Measurements from ENCODE around the gene MED31. TPM values are rescaled to one million over a fixed set of nuclear protein-coding genes. Genes with fewer than 3 reads are reported as not detected.
"Not testable (repeated sequence)": the region's sequence is repeated elsewhere in the genome, so short reads cannot be mapped to it uniquely, and the experiment has no call there.

Gene MED31
- total RNA-seq, 1 experiment from 2014 or later = 19.2 TPM

DNA sequence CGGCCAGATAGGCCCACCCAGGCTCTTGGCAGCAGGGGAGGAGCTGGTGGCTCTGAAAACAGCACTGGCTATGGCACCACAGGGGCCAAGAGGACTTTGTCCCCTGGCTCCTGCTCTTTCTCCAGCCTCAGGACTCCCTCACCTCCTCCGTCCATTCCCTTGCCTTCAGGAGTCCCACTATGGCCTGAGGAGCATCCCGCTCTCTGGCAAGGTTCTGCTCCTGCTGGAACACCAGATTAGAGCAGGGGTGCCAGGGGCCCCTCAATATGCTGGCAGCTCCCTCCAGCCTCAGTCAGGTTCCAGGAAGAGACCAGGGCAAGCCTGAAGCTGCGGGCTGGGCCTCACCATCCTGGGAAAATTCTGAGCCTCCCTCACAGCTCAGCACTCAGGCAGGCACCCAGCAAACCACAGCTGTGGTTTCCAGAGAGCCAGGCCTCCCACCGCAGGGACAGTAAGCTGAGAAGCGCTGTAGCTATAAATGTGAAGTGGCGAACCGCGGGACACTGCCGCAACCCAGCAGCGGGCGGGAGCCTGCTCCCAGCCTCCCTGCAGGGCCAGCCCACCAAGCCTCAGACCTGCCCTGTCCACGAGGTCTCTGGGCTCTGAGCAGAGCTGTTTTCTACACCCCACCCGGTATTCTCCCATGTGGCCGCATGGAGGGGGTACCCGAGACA lies 25.9 kb upstream of the MED31 start:
- peak; percentile 79 for DNase-seq (ENCODE audit: low spot score)

DNA sequence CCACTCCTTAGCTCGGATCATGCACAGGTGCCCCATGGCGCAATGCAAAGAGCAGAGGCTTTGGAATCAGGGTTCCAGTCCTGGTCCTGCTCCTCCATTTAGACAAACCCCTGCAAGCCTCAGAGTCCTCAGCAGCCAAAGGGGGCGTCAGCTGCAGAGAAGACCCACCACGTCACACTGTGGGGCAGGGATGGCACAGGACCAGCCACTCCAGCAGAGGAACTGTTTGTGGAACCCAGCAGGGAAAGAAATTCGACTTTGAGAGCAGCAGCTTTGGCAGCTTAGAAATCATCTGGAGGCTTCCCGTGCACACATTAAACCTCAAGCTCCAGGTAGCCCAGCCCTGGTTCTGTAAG lies 25.4 kb upstream of the MED31 start:
- no peak for DNase-seq (ENCODE audit: low spot score)

DNA sequence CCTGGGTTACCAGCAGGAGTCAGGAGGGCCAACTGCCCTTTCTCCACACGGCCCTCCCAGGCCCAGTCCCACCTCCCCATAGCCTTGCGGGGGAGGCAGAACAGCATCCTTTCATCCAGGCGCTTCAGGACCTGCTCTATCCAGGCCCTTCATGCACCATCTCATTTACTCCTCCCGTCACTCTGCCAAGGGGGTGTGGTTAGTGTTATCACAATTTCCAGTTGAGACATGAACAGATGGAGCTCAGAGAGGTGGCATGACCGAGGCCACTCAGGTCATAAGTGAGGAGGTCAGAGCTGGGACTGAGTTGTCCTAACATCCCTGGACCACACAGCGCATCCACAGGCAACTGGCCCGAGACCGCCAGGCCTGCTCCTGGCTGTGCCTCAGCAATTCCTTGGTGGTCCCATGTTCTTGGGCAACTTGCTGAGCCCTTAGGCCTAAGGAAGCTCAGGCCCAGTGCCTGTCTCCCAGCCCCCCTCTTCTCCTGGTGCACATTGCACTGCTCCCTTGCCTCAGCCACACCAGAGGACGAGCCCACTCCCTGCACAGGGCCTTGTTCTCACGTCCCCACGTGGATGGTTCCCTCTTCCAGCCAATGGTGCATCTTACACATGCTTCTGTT lies 23.9 kb upstream of the MED31 start:
- no peak for DNase-seq (ENCODE audit: low spot score)

DNA sequence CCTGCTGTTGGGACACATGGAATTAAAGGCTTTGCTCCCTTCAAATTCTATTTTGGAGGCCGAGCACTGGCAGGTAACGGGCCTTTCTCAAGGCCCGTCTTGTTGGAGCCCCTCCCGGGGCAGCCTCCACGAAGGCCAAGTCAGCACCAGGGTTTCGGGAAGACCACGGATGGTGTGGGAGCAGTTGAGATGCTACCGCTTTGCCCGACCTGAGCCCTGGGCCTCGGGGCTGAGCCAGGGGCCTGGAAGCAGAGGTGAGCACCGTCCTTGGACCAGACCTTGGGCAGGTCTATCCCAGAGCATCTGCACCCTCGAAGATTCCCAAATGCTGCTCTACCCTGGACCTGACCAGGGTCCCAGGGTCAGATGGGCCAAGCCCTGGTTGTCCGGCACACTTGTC lies 23.2 kb upstream of the MED31 start:
- DNase-seq (ENCODE audit: low spot score) = no peak

DNA sequence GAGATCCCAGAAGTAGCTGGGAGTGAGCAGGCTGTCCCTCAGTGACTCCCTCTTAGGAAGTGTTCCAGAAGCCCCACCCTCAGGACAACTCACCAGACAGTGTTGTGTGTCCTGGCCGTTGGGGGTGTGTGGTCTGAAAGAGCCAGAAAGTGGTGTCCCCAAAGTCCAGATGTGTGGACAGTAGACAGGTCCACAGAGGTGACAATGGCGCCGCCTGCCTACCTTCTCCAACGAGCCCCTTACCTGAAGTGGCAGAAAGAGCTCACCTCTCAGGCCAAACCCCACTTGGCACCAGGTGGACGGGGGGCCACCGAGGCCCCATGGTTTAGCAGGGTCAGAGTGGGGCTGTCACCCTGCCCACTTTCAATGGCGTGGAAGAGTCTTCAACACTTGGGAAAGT lies 20.0 kb upstream of the MED31 start:
- no peak for DNase-seq (ENCODE audit: low spot score)

DNA sequence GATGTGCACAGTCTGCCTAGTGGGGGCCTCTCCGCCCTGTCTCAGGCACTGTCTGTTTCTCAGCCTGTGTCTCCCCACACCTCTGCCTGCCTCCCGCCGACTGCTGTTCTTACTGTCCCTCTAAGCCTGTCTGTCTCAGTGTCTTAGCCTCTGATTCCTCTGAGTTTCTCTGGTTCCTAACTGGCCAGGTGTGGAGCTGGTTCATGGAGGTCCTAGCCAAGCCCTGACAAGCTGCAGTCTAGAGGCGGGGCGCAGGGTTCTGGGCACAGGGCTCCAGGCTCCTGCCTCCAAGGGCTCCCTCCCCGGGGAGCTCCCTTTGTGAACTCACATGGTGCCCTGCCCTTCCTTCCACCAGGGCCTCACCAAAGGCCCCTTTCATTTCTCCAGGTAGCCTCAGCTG lies 19.6 kb upstream of the MED31 start:
- no peak for DNase-seq (ENCODE audit: low spot score)

DNA sequence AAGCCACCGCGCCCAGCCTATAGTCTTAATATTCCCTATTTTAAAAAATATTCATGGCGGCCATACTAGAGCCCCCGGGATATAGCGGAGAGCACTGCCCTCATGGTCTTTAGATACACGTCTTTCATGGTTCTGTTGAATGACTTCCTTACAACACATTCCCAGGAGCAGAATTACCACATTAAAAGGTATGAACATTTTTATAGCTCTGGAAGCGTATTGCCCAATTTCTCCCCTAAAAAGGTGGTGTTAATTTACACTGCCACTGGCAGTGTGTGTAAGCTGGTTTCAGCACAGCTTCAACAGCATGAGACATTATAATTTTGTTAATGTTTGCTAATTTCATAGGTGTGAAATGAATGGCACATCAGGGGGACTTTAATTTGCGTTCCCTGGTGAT lies 19.2 kb upstream of the MED31 start:
- DNase-seq (ENCODE audit: low spot score) = no peak

DNA sequence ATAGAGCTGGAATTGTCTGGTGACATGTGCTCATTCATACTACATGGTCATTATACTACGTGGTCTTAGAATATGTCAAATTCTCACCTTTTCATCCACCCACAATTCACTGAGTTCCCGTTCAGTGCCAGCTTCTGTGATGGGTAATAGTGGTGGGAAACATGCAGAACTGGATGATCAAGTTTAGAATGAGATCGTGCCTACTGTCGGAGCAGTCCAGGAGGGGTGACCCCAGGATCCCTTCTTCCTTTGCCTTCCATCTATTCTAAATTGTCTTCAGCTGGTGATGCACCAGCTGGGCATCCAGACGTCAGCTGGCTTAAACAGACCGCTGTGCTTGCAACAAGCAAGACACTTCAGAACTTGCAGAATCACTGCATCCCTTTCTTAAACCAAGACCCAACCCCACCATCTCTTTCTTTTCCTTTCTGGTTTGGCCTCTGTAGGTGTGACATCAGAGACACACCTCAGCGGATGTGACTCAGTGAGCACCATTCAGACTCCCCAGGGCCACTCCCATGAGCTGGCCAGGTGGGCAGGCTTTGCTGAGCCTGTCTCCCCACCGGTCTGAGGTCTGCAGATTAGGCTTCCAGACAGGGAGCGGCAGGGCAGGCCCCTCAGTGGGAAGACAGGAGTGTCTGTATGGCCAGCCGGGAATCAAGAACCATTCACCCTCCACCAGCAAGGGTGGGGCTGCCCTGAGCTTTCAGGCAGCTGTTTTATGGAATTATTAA lies 18.2 kb upstream of the MED31 start:
- no peak for DNase-seq (ENCODE audit: low spot score)

DNA sequence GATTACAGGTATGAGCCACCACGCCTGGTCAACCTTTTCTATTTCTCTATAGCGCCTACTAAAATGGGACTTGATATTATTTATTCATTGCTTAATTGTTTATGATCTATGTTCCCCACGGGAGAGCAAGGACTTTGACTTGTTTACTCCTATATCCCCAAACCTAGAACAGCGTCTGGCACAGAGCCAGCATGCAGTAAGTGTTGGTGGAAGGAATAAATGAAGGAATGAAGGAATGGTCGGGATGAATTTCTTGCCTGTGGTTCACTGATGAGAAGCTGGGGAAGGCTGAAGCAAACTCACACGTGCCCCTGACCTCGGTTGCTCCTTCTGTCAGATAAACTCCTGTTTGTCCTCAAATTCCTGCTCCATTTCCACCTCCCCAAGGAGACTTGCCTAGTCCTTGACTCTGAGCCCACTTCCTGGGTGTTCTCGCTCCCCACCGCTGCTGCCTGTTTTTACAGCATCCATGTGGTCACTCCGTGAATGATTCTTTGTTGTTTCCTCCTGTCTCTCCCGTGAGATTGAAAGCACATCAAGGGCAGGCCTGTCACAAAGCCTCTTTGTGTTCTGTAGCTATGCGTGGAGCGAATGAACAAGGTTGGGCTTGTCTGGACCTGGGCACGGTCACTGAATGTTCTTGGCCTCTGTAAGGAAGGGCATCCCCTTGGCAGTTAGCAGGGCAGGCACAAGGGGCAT lies 17.5 kb upstream of the MED31 start:
- no peak for DNase-seq (ENCODE audit: low spot score)

DNA sequence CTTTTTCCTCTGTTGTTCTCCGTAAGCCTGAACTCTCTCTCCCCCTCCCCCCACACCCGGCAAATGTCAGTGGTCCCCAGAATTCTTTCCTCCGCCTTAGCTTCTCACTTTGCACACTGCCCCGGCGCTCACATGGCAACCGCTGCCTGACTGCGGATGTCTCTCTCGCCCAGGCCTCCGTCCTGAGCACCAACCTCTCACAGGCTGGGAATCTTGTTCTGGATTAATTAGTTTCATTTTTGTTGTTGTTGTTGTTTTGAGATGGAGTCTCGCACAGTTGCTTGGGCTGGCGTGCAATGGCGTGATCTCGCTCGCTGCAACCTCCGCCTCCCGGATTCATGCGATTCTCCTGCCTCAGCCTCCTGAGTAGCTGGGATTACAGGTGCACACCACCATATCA lies 16.8 kb upstream of the MED31 start:
- no peak for DNase-seq (ENCODE audit: low spot score)

DNA sequence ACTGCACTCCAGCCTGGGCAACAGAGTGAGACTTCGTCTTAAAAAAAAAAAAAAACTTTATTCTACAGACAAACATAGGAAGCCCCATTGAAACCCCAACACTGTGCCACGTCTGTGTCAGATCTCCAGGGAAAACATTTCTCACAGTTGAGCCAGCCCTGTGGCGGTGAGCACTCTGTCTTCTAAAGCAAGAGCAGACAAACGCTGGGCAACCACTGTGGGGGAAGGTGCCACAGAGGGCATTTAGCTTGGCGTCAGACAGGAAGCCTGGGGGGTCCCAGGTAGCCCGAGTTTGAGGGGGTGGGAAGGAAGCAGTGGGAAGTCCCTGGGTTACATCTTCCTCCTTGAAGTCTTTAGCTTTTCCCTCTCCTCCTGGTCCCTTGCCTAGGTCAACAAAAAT lies 16.1 kb upstream of the MED31 start:
- no peak for DNase-seq (ENCODE audit: low spot score)

DNA sequence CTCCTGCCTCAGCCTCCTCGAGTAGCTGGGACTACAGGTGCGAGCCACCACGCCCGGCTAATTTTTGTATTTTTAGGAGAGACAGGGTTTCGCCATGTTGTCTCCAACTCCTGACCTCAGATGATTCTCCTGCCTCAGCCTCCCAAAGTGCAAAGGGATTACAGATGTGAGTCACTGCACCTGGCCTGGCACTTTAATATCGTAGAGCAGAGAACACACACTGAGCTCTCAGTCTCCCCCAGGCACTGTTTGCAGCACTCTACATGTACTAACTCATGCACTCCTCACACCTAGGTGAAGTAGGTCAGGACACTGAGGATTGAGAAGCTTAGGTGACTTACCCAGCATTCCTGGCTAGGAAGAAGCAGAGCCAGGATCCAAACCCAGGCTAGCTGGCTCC lies 15.2 kb upstream of the MED31 start:
- no peak for DNase-seq (ENCODE audit: low spot score)

DNA sequence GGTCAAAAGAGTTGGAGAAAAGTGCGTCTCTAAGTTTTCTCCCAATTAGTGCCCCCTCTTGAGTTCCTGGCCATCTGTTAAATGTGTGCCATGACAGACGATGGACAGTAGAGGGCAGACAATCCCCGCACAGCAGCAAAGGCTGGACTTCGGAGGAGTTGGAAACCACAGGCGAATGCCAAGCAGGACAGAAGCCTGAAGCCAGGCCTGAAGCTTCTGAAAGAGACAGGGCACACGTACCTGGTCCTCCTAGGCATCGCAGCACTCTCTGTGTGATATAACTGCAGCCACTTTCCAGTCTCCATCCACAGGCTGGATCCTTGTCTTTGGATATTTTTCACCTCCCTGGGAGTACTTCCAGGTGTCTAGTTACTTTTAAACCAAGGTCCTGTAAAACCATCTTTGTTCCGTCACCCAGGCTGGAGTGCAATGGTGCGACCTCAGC lies 14.7 kb upstream of the MED31 start:
- DNase-seq (ENCODE audit: low spot score) = peak; percentile 72

DNA sequence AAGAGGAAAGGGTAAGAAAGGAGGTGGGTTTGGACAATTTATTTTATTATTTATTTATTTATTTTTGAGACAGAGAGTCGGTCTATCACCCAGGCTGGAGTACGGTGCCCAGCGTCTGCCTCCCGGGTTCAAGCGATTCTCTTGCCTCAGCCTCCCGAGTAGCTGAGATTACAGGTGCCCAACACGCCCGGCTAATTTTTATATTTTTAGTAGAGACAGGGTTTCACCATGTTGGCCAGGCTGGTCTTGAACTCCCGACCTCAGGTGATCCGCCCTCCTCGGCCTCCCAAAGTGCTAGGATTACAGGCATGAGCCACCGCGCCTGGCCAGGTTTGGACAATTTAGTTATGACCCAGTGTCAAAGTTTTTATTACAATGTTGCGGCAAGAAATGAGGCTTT lies 11.8 kb upstream of the MED31 start:
- DNase-seq (ENCODE audit: low spot score) = not testable (repeated sequence)

DNA sequence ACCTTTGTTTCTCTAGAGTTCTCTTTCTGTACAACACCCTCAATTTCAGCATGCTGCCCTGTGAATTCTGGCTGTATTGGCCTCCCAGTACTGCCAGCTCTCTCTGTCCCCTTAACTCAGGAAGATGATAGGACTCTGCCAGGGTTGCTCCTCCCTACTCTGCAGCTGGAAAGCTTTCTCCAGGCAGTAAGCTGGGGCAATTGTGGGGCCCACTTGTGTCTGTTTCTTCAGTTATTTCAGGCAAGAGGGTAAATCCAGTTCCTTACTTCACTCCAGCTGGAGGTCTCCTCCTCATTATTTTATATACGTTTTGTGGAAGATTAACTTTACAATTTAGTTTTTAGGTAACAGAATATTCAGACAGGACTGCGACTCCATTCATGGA lies 10.1 kb upstream of the MED31 start:
- DNase-seq (ENCODE audit: low spot score) = no peak

DNA sequence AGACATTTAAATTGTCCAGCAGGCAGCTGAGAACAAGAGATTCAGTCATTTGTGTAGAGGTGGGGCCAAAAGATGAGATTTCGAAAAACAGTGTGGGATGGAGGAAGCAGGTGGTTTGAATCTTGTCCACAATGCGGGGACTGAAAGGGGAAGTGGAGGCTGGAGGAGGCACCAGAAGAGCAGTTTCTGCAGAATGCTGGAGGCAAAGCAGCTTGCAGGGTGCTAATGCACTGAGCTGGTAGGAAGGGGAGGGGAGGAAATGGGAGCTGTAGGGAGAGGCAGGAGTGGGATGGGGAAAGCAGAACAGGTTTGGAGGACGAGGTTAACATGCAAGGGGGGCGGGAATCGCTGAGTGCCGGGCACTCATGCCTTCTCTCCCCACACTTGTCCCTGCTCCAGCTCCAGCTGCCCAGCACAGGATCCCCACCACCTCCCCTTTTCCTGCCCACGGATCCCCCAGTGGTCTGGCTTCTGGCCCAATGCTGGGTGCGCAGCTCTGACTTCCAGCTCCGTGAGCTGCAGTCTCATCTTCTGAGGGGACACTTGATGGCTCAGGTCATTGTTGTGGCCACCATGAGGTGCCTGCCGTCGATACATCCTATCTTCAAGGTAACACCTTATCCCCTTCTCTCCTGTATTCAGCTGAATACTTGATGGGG lies 9.5 kb upstream of the MED31 start:
- no peak for DNase-seq (ENCODE audit: low spot score)

DNA sequence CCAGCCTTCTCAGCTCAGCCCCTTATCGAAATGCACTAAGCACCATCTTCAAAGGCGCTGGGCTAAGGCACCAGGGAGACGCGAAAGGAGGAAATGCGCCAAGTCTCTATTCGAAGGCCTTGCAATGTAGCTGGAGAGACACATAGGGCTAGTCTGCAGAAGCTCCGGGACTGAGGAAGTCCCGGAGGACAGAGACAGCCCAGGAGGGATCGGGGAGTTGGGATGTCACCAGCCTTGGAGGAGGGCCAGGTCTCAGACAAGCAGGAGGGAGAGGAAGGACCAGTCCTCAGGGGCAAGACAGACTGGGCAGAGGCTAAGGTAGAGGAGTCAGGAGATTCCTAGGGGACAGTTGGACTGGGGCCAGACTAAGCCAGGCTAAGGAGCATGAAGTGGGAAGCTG lies 8.7 kb upstream of the MED31 start:
- no peak for DNase-seq (ENCODE audit: low spot score)

DNA sequence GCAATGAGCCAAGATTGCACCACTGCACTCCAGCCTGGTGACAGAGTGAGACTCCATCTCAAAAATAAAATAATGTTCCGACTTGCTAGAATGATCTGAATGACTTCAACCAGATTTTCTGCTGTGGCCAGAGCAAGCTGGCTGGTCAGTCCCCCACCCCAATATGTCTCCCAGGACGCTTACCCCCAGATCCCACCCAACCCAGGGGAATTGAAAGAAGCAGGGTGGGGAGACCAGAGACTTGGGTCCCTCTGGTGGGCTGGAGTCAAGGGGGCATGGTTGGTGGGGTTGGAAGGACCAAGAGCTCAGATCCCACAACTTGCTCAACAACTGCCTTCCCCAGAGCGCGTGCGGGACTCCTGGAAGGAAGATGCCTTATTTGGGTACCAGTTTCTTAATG lies 7.0 kb upstream of the MED31 start:
- DNase-seq (ENCODE audit: low spot score) = not testable (repeated sequence)

DNA sequence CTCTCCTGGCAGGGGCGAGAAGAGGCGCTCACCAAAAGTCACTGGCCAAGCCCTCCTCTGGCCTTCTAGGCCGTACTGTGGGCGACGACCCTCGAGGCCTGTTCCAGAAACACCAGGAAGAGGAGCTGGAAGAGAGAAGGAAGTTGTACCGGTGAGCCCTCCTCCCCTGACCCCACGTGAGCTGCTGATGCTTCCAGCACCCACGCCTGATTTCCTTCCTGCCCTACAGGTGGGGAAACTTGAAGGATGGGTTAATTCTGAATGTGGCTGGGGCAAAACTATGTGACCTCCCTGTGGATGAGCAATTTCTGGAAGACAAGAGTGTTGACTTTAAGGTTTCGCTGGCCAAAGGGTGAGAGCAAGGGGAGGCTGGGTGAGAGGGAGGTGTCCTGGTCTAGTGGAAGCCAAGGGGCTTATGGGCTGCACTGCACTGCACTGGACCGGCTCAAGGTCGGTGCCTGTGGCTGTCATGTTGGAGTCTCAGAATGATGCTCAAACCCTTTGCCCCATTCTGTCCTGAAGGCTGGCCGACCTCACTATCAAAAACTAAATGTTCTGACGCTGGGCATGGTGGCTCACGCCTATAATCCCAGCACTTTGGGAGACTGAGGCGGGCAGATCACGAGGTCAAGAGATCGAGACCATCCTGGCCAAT lies 6.4 kb upstream of the MED31 start:
- no peak for DNase-seq (ENCODE audit: low spot score)

DNA sequence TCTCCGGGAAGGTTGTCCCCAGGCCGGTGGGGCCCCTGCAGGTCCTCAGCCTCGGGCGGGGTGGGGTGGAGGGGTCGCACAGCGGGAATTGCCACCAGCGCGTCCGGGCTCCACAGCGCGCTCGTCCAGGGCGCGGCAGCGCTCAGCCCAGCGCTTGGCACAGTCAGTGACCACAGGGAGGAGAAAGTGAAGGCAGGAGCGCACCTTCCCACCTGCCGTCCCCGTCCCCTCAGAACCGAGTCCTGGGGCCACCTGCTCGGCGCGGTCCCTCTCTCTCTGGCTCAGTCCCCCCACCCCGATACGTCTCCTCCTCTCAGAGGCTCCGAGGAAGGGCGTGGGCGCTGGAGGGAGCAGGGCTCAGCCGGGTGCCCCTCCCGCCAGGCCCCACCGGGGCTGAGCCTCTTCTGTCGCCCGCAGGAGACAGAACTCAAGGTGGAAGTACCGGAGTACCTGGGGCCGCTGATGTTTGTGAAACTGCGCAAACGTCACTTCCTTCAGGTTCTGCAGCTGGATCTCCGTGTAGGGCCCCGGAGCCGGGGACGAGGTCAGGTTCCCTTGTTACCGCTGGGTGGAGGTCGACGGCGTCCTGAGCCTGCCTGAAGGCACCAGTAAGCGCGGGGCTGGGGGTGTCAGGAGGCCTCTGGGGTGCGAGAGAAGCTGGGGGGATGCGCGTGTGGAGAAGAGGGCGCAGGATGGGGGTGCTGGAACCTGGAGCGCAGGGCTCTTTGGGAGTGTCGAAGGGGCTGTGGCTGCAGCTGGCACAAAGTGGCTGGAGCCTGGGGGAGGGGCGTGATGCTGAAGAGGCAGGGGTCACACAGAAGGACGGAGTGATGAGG lies 5.6 kb upstream of the MED31 start:
- not testable (repeated sequence) for DNase-seq (ENCODE audit: low spot score)
